Endodermal cell (in vitro differentiated cells): ENCODE results near the gene RHOG. TPM values are rescaled to one million over a fixed set of nuclear protein-coding genes. Genes with fewer than 3 reads are reported as not detected.

Experiments
- DNase-seq: peaks from one replicate; pipeline ENCODE4 v3.0.0-alpha.2; 2017
- H3K27ac ChIP-seq: 2 replicates; pipeline ENCODE4 v1.5.1; 2013; ENCODE audit warnings: mild to moderate bottlenecking, low read depth, low read length, moderate library complexity
- H3K27me3 ChIP-seq: 2 replicates; pipeline ENCODE4 v1.6.1; 2013; ENCODE audit warnings: mild to moderate bottlenecking, low read length, moderate library complexity; ENCODE audit not compliant: insufficient read depth, control insufficient read depth, poor library complexity, severe bottlenecking
- H3K36me3 ChIP-seq: 2 replicates; pipeline ENCODE4 v1.7.0; 2013; ENCODE audit warnings: mild to moderate bottlenecking, low read length, moderate library complexity; ENCODE audit not compliant: control insufficient read depth, insufficient read depth
- H3K4me1 ChIP-seq: one replicate; pipeline ENCODE4 v1.7.0; 2013; ENCODE audit warnings: low read length; ENCODE audit not compliant: control insufficient read depth, insufficient read depth
- H3K4me3 ChIP-seq: 2 replicates; pipeline ENCODE4 v1.5.1; 2013; ENCODE audit warnings: mild to moderate bottlenecking, low read length, moderate library complexity
- H3K9ac ChIP-seq: 2 replicates; pipeline ENCODE4 v1.6.1; 2013; ENCODE audit warnings: mild to moderate bottlenecking, low read length, moderate library complexity; ENCODE audit not compliant: poor library complexity, severe bottlenecking; ENCODE audit errors: extremely low read depth
- H3K9me3 ChIP-seq: 2 replicates; pipeline ENCODE4 v1.6.1; 2013; ENCODE audit warnings: mild to moderate bottlenecking, low read length, moderate library complexity; ENCODE audit not compliant: control insufficient read depth
- H3K27ac Mint-ChIP-seq: 2 replicates; pipeline ENCODE4 v1.8.0; 2020; ENCODE audit warnings: mixed read lengths
- H3K27me3 Mint-ChIP-seq: 2 replicates; pipeline ENCODE4 v1.8.0; 2021; ENCODE audit warnings: mild to moderate bottlenecking, mixed read lengths; ENCODE audit not compliant: insufficient read depth
- H3K36me3 Mint-ChIP-seq: 2 replicates; pipeline ENCODE4 v1.8.0; 2020; ENCODE audit warnings: low read depth, mixed read lengths
- H3K4me1 Mint-ChIP-seq: 2 replicates; pipeline ENCODE4 v1.8.0; 2020; ENCODE audit warnings: mixed read lengths
- H3K4me3 Mint-ChIP-seq: 2 replicates; pipeline ENCODE4 v1.8.0; 2020; ENCODE audit warnings: mild to moderate bottlenecking, moderate library complexity, mixed read lengths
- H3K9me3 Mint-ChIP-seq: 2 replicates; pipeline ENCODE4 v1.8.0; 2020; ENCODE audit warnings: mild to moderate bottlenecking, mixed read lengths
- WGBS, 2 experiments: methylation state at CpG; one replicate each; pipeline versions ENCODE4 v1.1.5 to v1.1.7; 2013; ENCODE audit warnings: missing lambda C conversion rate in 2 of 2, mixed read lengths in 1 of 2; ENCODE audit not compliant: insufficient coverage in 1 of 2, insufficient read length in 1 of 2; 5-methylcytosine and 5-hydroxymethylcytosine counted together
- total RNA-seq, 2 donors: library from RNA; stranded (reverse); fragmentation: NEBNext Ultra II Directional in 1 of 2; extraction: Animal tissue kit (Norgen Biotek cat#: 25700) in 1 of 2; gene quantifications; 2 replicates in 1 of 2; 3 replicates in 1 of 2; pipeline ENCODE4 v1.2.1, GENCODE V29; 2021
- TF ChIP-seq, protein P1 (sequence below): fragments of 200-600 bp; sonication (generic); conservative IDR thresholded peaks from 2 replicates; pipeline ENCODE4 v1.5.0; 2021; ENCODE audit warnings: antibody characterized with exemption, mild to moderate bottlenecking

The RHOG gene
- total RNA-seq, 2 donors from 2014 or later: 25.5 to 27.6 TPM

- Histone ChIP-seq H3K36me3 (peaks cover 26% of the 10 kb centered on the region), H3K9me3 (no peaks in the 10 kb centered on the region), H3K4me1 (peaks cover 19% of the 10 kb centered on the region), H3K27ac (no peak overlapping the region), H3K9ac (no peak overlapping the region), H3K27me3 (no peaks in the 10 kb centered on the region), H3K4me3 (no peak overlapping the region)
- TF ChIP-seq, protein P1, sequence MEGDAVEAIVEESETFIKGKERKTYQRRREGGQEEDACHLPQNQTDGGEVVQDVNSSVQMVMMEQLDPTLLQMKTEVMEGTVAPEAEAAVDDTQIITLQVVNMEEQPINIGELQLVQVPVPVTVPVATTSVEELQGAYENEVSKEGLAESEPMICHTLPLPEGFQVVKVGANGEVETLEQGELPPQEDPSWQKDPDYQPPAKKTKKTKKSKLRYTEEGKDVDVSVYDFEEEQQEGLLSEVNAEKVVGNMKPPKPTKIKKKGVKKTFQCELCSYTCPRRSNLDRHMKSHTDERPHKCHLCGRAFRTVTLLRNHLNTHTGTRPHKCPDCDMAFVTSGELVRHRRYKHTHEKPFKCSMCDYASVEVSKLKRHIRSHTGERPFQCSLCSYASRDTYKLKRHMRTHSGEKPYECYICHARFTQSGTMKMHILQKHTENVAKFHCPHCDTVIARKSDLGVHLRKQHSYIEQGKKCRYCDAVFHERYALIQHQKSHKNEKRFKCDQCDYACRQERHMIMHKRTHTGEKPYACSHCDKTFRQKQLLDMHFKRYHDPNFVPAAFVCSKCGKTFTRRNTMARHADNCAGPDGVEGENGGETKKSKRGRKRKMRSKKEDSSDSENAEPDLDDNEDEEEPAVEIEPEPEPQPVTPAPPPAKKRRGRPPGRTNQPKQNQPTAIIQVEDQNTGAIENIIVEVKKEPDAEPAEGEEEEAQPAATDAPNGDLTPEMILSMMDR: no peak
- DNase-seq: no peak
- WGBS, 2 experiments: 80 to 92% methylated on average over 2 of the region's 2 CpGs
- peaks cover 5% of the 10 kb centered on the region for H3K27me3 Mint-ChIP-seq
- no peak overlapping the region for H3K4me3 Mint-ChIP-seq
- no peaks in the 10 kb centered on the region for H3K9me3 Mint-ChIP-seq
- H3K36me3 Mint-ChIP-seq: peaks cover 10% of the 10 kb centered on the region
- no peak overlapping the region for H3K27ac Mint-ChIP-seq
- peaks cover 34% of the 10 kb centered on the region for H3K4me1 Mint-ChIP-seq
These were observed 2.3 kb downstream of the RHOG start for GRCh38 chr11:3838504-3838903.

- Histone ChIP-seq H3K36me3 (peaks cover 26% of the 10 kb centered on the region), H3K27ac (no peak overlapping the region)
- peaks cover under 1% of the 10 kb centered on the region for H3K27me3 Mint-ChIP-seq
These were observed 3.0 kb downstream of the RHOG start for GRCh38 chr11:3837793-3838192.

DNA sequence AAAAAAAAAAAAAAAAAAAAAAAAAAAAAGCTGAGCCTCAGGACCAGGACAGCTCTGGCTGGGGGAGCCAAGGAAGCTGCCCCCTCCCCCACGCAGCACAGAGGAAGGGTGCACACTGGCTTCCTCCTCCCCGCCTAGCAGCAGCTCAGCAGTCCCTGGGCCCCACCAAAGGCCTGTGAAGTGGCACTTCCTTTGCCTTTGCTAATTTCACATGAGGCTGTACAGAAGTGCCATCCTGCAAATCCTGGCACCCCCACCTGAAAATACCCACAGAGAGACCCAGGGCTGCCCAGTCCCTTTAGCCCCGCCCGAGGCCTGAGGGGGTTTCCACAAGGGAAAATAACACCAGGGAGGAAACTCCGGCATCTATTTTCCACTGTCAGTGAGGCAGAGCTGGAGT, 3.9 kb downstream of the RHOG start:
- Histone ChIP-seq H3K4me1 (peaks cover 19% of the 10 kb centered on the region), H3K36me3 (peaks cover 33% of the 10 kb centered on the region), H3K9ac (no peak overlapping the region), H3K27ac (no peak overlapping the region), H3K27me3 (no peaks in the 10 kb centered on the region), H3K9me3 (no peaks in the 10 kb centered on the region), H3K4me3 (no peak overlapping the region)
- H3K36me3 Mint-ChIP-seq: peaks cover 11% of the 10 kb centered on the region
- no peaks in the 10 kb centered on the region for H3K9me3 Mint-ChIP-seq
- no peak overlapping the region for H3K27ac Mint-ChIP-seq
- TF ChIP-seq, protein P1: no peak
- no peaks in the 10 kb centered on the region for H3K27me3 Mint-ChIP-seq
- no peak for DNase-seq
- no peak overlapping the region for H3K4me3 Mint-ChIP-seq
- WGBS, 2 experiments: 97% methylated on average over 4 of the region's 5 CpGs; no CpG with 5 or more reads in 1 of the 2 experiments
- H3K4me1 Mint-ChIP-seq: peaks cover 34% of the 10 kb centered on the region

More at GRCh38 chr11:3837793-3838192, 3.0 kb downstream of the RHOG start:
- Mint-ChIP-seq H3K4me1 (peaks cover 34% of the 10 kb centered on the region), H3K36me3 (peaks cover 11% of the 10 kb centered on the region), H3K27ac (no peak overlapping the region), H3K4me3 (no peak overlapping the region), H3K9me3 (no peaks in the 10 kb centered on the region)
- H3K27me3 ChIP-seq: no peaks in the 10 kb centered on the region
- DNase-seq: no peak
- peaks cover 19% of the 10 kb centered on the region for H3K4me1 ChIP-seq
- TF ChIP-seq, protein P1: no peak
- H3K9me3 ChIP-seq: no peaks in the 10 kb centered on the region
- H3K9ac ChIP-seq: no peak overlapping the region
- 89 to 100% methylated on average over 1 of the region's 1 CpG for WGBS, 2 experiments
- no peak overlapping the region for H3K4me3 ChIP-seq
